RWPE1 (cell line): Measurements from ENCODE around the gene SYVN1.

Experiments
- CTCF ChIA-PET: fragments of 350-600 bp; sonication (Branson Sonifier 250); formaldehyde crosslinking; extraction: SDS; loops from one replicate; lab custom pipeline; 2021; lab: Yijun Ruan, JAX
- POLR2A ChIA-PET: fragments of 400-600 bp; formaldehyde crosslinking; extraction: SDS; loops from one replicate; lab custom pipeline; 2020; ENCODE audit warnings: antibody characterized with exemption; ENCODE audit not compliant: low non-redundant PET; lab: Yijun Ruan, JAX
- DNase-seq: peaks from one replicate; pipeline ENCODE4 v3.0.0; 2012; ENCODE audit warnings: low spot score
- H3K27ac ChIP-seq: fragments of 450-650 bp; 2 replicates; pipeline ENCODE4 v1.5.1; 2017
- CTCF ChIP-seq: fragments of 450-650 bp; conservative IDR thresholded peaks from 2 replicates; pipeline ENCODE4 v1.5.1; 2017; ENCODE audit warnings: low read depth, mild to moderate bottlenecking

The SYVN1 gene

GRCh38 chr11:65103476-65103875 lies 30.8 kb downstream of the SYVN1 start:
- POLR2A ChIA-PET: no interaction called here
- DNase-seq: no peak
- no peak for TF ChIP-seq CTCF
- CTCF ChIA-PET: interaction anchor here (0.6 to 1.0 kb wide), 5 partner anchors 8 to 112 kb away, joined by 3 to 5 read pairs (median 3); partner anchors contain the start of genes SNX15 and TM7SF2
- no peak overlapping the region for H3K27ac ChIP-seq

- CTCF ChIA-PET: interaction anchor here (0.6 to 2.0 kb wide), 4 partner anchors 8 to 300 kb away, joined by 3 to 10 read pairs (median 4); partner anchors contain the start of gene TM7SF2
- TF ChIP-seq CTCF: no peak
- DNase-seq: no peak
- no peak overlapping the region for H3K27ac ChIP-seq
- POLR2A ChIA-PET: interaction anchor here (0.7 kb wide), 1 partner anchor 257 kb away, joined by 3 read pairs; no protein-coding TSS in a partner anchor
Measured at GRCh38 chr11:65102142-65103095, 31.9 kb downstream of the SYVN1 start.

- ChIA-PET CTCF (interaction anchor here (0.6 to 2.0 kb wide), 2 partner anchors 8 to 10 kb away, joined by 5 to 10 read pairs; no protein-coding TSS in a partner anchor), POLR2A (interaction anchor here (0.6 kb wide), 1 partner anchor 322 kb away, joined by 4 read pairs; the partner anchor contains the start of gene NEAT1)
- no peak overlapping the region for H3K27ac ChIP-seq
- TF ChIP-seq CTCF: no peak
- no peak for DNase-seq
Measured at GRCh38 chr11:65100674-65101350, 33.5 kb downstream of the SYVN1 start.

GRCh38 chr11:65096926-65097325 lies 37.4 kb downstream of the SYVN1 start:
- DNase-seq: no peak
- POLR2A ChIA-PET: interaction anchor here (0.7 to 1.3 kb wide), 2 partner anchors 38 to 85 kb away, joined by 3 read pairs; partner anchors contain the start of gene CAPN1
- H3K27ac ChIP-seq: peak overlapping the region; percentile 85
- CTCF ChIA-PET: interaction anchor here (0.7 to 3.1 kb wide), 3 partner anchors 11 to 16 kb away, joined by 3 to 13 read pairs (median 3); no protein-coding TSS in a partner anchor
- TF ChIP-seq CTCF: no peak

GRCh38 chr11:65095974-65096806 lies 38.1 kb downstream of the SYVN1 start, which contains the start of gene VPS51:
VPS51 (plus strand) TSS chr11:65096214; CDS start chr11:65096251, 37 bp downstream.
- ChIA-PET POLR2A (interaction anchor here (1.3 kb wide), 1 partner anchor 86 kb away, joined by 3 read pairs; the partner anchor contains the start of gene CAPN1), CTCF (interaction anchor here (0.7 to 3.1 kb wide), 2 partner anchors 14 to 17 kb away, joined by 3 to 13 read pairs; no protein-coding TSS in a partner anchor)
- peak within 1 kb of the TSS; percentile 85 for H3K27ac ChIP-seq
- TF ChIP-seq CTCF: no peak
- DNase-seq: peak; percentile 93
